K562 (cell line): ENCODE measurements around the gene UNC80. TPM values are rescaled to one million over a fixed set of nuclear protein-coding genes. Genes with fewer than 3 reads are reported as not detected.

ENCODE experiments used
- CBFA2T2 ChIP-seq: fragments of 450-650 bp; conservative IDR thresholded peaks from 2 replicates; pipeline ENCODE4 v1.6.1; 2017; ENCODE audit warnings: mild to moderate bottlenecking
- CHD2 ChIP-seq: IDR thresholded peaks from 2 replicates; pipeline ENCODE4 v1.6.1; 2011; ENCODE audit warnings: low read depth, low read length
- DEAF1 ChIP-seq: fragments of 450-650 bp; formaldehyde crosslinking; IDR thresholded peaks from 2 replicates; pipeline ENCODE4 v1.4.0; 2020; ENCODE audit warnings: mild to moderate bottlenecking, moderate library complexity
- EP300 ChIP-seq: IDR thresholded peaks from 2 replicates; pipeline ENCODE4 v1.6.1; 2012; ENCODE audit warnings: low read length, improper control_type of control experiment
- KDM4B ChIP-seq, 2 experiments: fragments of 450-650 bp in 1 of 2; sonication (generic) in 1 of 2; IDR thresholded peaks; 2 replicates each; pipeline ENCODE4 v1.6.1; 2016 to 2017; ENCODE audit warnings: borderline replicate concordance in 2 of 2, antibody characterized with exemption in 1 of 2, low read depth in 1 of 2, mild to moderate bottlenecking in 1 of 2
- MTF1 ChIP-seq: fragments of 250-450 bp; sonication (Bioruptor Pico); IDR thresholded peaks from 2 replicates; pipeline ENCODE4 v1.9.0; 2021; ENCODE audit warnings: moderate library complexity, mild to moderate bottlenecking, inconsistent platforms, borderline replicate concordance
- NCOA2 ChIP-seq, 2 experiments: fragments of 450-650 bp; IDR thresholded peaks; 2 replicates each; pipeline ENCODE4 v1.6.1; 2018; ENCODE audit warnings: mild to moderate bottlenecking in 2 of 2, moderate library complexity in 1 of 2; ENCODE audit not compliant: partially characterized antibody in 2 of 2
- TEAD4 ChIP-seq, 2 experiments: sonication (generic) in 1 of 2; formaldehyde crosslinking in 1 of 2; IDR thresholded peaks; 2 replicates each; pipeline versions ENCODE4 v1.6.1 to v1.8.0; 2012 to 2022; ENCODE audit warnings: borderline replicate concordance in 1 of 2, inconsistent platforms in 1 of 2, low read length in 1 of 2, mild to moderate bottlenecking in 1 of 2, missing genetic modification reagents in 1 of 2
- ZBTB11 ChIP-seq, 3 experiments: fragments of 200-800 bp in 1 of 3; fragments of 250-450 bp in 1 of 3; fragments of 450-650 bp in 1 of 3; sonication (Bioruptor Pico) in 1 of 3; sonication (Bioruptor generic) in 1 of 3; formaldehyde crosslinking in 1 of 3; IDR thresholded peaks; 2 replicates each; pipeline versions ENCODE4 v1.6.1 to v1.8.0; 2016 to 2022; ENCODE audit warnings: mild to moderate bottlenecking in 2 of 3, missing genetic modification characterization in 2 of 3, missing compliant biosample characterization in 1 of 3, moderate library complexity in 1 of 3
- ZNF592 ChIP-seq: fragments of 450-650 bp; IDR thresholded peaks from 2 replicates; pipeline ENCODE4 v1.6.1; 2017; ENCODE audit warnings: antibody characterized with exemption, mild to moderate bottlenecking
- ZNF75A ChIP-seq: fragments of 450-650 bp; formaldehyde crosslinking; IDR thresholded peaks from 2 replicates; pipeline ENCODE4 v1.4.0; 2020; ENCODE audit warnings: mild to moderate bottlenecking
- polyA plus RNA-seq, 8 experiments: library from polyadenylated mRNA; depleted of rRNA in 4 of 8; stranded (reverse) in 5 of 8; unstranded in 3 of 8; fragments of >200 nt; fragmentation: Nextera tagmentation in 2 of 8; fragmentation: Illumina TruSeq in 1 of 8; extraction: Ambion mirVana in 2 of 8; extraction: Trizol in 1 of 8; gene quantifications; 2 replicates each; pipeline versions ENCODE4 v1.2.1 to v1.2.3, GENCODE V29; 2011 to 2014; ENCODE audit warnings: inconsistent platforms in 1 of 8, missing spikeins in 1 of 8
- total RNA-seq, 7 experiments: library from RNA; depleted of rRNA in 6 of 7; stranded (reverse); fragments of >200 nt in 6 of 7; fragmentation: Illumina TruSeq in 2 of 7; extraction: Trizol in 2 of 7; gene quantifications; 2 replicates each; pipeline versions ENCODE4 v1.2.1 to v1.2.3, GENCODE V29; 2011 to 2021; ENCODE audit warnings: low replicate concordance in 1 of 7
- TF ChIP-seq, protein P1 (sequence below): fragments of 450-650 bp; IDR thresholded peaks from 2 replicates; pipeline ENCODE4 v1.6.1; 2017; ENCODE audit warnings: mild to moderate bottlenecking, moderate library complexity

The UNC80 gene
- total and polyA plus RNA-seq, 9 of the 15 experiments (the other 6 are each of a cell fraction or from before 2014, with no cell fraction given) = under 0.01 to 0.04 (median 0.01) TPM; not detected in 5

DNA sequence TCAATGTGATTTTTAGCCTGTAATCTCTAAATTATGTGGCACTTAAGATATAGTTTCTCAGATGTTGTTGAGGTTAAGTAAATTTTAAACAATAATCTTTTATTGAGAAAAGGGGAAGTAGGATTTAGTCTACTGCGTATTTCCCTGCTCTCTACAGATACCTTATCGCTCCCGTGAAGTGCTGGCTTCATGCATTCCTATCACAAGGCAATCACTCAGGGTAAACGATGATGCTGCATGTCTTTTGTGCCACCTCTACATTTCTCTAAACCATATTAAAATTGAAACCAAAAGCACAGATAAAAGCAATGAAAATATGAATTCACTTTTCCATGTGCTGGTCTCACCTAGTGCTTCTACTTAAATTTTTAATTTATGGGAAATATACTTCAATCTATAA is 216.4 kb downstream of the UNC80 start (continued):
- TF ChIP-seq DEAF1 (no peak), CBFA2T2 (peak; percentile 58), MTF1 (CRISPR knock-in tag) (no peak), ZNF75A (CRISPR knock-in tag) (no peak), KDM4B (IDR thresholded peaks at IDR 0.05; ENCODE audit: borderline replicate concordance in 2 of 2, low read depth in 1 of 2) (no peak), TEAD4 (IDR thresholded peaks at IDR 0.05; ENCODE audit: low read length) (peak; percentile 92), TEAD4 (CRISPR knock-in tag; IDR thresholded peaks at IDR 0.05; ENCODE audit: borderline replicate concordance) (no peak), ZBTB11 (CRISPR knock-in tag; IDR thresholded peaks at IDR 0.05) (no peak), EP300 (peak; percentile 76), CHD2 (no peak), NCOA2 (IDR thresholded peaks at IDR 0.05; ENCODE audit: partially characterized antibody in 2 of 2) (no peak), ZNF592 (no peak)
- TF ChIP-seq, protein P1, sequence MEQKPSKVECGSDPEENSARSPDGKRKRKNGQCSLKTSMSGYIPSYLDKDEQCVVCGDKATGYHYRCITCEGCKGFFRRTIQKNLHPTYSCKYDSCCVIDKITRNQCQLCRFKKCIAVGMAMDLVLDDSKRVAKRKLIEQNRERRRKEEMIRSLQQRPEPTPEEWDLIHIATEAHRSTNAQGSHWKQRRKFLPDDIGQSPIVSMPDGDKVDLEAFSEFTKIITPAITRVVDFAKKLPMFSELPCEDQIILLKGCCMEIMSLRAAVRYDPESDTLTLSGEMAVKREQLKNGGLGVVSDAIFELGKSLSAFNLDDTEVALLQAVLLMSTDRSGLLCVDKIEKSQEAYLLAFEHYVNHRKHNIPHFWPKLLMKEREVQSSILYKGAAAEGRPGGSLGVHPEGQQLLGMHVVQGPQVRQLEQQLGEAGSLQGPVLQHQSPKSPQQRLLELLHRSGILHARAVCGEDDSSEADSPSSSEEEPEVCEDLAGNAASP = no peak
